Measurements from ENCODE around the gene PLCB4.

PLCB4 gene

DNA sequence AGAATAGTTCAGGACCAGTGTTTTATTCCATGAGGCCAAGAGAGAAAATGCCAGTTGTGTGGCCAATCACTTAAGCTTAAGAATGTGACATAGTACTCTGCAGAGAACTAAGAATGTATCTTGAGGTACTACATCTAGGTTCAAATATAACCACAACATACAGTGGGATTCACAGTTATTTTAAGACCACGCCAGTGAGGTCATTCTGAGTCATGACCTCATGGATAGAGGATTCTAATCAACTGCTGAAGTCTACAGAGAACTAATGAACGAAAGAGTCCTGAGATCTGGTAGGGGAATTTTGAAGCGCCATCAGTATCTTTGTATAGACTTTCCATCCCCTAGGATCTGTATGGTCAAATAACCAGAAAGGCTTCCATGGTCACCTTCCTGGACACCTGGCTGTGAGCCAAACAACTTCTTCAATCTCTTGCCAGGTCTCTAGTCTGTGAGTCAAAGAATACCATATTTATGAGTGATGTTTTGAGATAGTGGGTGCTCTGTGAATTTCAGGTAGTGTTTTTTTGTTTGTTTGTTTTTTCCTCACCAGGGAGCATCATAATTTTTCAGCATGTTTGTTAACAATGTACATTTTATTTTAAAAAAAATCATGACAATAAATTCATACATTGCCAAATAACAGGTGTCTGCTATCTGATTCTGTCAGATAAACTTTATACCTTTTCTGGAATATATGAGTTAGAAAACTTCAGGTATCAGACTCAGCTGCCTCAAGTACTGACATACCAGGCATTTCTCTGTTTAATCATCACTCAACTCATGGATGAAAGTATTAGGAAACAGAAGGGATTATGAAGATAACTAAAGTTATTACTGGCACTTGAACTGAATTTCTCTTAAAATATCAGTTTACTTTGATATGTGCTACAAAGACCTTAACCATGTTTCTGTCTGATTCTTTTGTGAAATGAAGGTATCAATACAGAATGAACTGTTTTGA lies 217.9 kb downstream of the PLCB4 start:
- no peak for DNase-seq

GRCh38 chr20:9287826-9288225 lies 218.9 kb downstream of the PLCB4 start:
- DNase-seq = no peak

- no peak for DNase-seq
These were observed 221.4 kb downstream of the PLCB4 start for GRCh38 chr20:9290331-9290730.

- no peak for DNase-seq
These were observed 224.3 kb downstream of the PLCB4 start for GRCh38 chr20:9293145-9293544.

DNA sequence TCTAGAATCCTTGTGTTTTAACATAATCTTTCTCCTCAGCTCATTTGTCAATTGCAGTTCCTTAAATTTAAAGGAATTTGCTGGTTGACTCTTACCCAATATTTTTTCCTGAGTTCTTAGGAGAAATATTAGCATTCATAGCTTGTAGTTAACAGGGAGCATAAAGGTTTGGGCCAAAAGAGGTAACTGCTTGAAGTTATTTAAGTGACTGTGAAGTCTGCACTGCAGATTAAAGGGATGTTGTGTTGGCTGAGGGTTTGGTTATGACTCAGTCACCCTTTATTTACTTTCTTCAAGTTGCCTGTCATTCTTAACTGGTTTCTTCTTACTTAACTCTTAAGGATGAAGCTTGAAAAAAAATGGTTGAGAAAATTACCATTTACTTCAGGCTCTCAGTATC lies 225.2 kb downstream of the PLCB4 start:
- DNase-seq = no peak

GRCh38 chr20:9298906-9299305 lies 230.0 kb downstream of the PLCB4 start:
- no peak for DNase-seq

DNA sequence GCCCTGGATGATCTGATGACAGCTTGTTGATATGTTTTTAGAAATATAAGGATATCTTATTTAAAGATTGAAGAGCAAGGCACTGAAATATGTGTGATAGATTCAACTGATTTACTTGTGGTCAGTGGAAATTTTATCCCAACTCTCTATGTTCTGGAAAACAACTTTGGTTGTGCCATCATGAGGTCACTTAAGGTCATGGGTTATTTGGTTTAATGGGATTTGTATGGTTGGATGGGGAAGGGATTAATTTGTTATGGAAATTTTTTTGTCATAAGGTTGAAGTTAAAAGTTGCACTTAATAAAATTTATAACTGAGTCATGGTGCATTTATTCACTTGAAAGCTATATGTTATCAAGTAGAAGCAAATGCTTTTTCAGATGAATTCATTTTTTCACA lies 231.2 kb downstream of the PLCB4 start:
- DNase-seq = no peak

DNA sequence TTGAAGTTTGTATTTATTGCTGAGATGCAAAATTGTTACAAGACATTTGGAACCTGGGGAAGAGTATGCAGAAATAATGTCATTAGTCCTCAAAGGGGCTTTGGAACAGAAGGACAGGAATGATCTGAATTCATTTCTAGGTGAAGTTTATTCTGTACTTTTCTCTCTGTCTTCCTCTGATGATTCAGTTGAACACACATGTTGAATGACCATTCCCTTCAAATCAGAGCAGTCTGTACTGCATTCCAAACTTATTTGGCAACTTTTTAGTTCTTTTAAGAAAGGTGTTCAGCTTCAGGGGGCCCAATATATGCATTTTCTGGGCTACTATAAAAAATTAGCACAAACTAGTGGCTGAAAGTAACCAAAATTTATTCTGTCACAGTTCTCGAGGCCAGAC lies 231.6 kb downstream of the PLCB4 start:
- no peak for DNase-seq

GRCh38 chr20:9301129-9302090 lies 232.5 kb downstream of the PLCB4 start:
- DNase-seq = no peak

- DNase-seq = no peak
These were observed 233.2 kb downstream of the PLCB4 start for GRCh38 chr20:9302091-9302462.

DNA sequence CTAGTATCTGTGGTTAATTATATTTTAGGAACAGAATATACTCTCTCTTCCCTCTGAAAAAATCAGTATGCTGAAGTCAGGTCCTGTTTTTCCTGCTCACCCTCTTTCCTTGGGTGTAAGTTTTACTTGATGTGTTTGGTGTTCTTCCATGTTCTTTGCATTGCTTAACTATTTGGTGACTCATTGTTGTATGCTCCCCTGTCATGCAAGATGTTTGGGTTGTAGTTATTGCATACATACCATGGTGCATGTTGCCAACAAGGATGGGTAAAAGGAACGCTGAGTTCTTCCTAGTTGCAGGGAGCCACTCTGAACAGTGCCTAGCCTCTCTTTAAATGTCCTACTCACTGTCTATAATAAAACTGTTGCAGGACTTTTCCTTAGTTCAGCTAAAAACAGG lies 237.6 kb downstream of the PLCB4 start:
- no peak for DNase-seq

DNA sequence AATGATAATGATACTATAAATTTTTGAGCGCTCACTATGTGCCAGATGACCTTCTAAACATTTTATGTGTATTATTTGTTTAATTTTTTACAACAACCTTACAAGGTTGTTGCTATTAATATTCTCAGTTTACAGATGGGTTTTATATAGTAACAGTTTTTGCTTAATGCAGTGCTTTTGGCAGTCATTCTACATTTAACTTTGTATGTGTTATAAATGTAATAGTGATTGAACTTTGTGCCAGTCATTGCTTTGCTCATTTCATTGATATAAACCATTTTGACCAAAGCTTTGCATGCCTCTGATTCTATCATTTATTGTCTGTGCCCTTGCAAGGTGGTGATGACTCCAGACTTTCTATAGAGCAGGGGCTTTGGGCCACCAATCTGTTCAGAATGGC lies 239.2 kb downstream of the PLCB4 start:
- no peak for DNase-seq

- no peak for DNase-seq
These were observed 242.2 kb downstream of the PLCB4 start for GRCh38 chr20:9311132-9311531.

DNA sequence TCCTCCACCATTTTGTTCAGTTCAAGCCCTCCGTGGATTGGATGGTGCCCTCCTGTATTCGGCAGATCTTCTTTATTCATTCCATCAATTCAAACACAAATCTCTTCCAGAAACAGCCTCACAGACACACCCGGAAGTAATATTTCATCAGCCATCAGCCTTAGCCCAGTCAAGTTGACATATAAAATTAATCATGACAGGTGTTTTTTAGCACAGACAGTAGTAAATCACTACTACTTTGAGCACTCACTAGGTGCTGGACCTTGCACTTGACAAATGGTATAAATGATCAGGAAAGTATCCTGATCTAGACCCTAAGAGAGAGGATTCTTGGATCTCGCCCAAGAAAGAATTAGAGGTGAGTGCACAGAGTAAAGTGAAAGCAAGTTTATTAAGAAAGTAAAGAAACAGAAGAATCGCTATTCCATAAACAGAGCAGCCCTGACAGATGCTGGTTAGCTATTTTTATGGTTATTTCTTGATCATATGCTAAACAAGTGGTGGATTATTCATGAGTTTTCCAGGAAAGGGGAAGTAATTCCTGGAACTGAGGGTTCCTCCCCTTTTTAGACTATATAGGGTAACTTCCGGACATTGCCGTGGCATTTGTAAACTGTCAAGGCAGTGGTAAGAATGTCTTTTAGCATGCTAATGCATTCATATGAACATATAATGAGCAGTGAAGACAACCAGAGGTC lies 250.9 kb downstream of the PLCB4 start:
- DNase-seq = peak; percentile 19

- DNase-seq = no peak
These were observed 252.1 kb downstream of the PLCB4 start for GRCh38 chr20:9321007-9321406.

GRCh38 chr20:9322661-9323060 lies 253.8 kb downstream of the PLCB4 start:
- DNase-seq = no peak

- DNase-seq = no peak
These were observed 254.7 kb downstream of the PLCB4 start for GRCh38 chr20:9323622-9324021.

- no peak for DNase-seq
These were observed 260.6 kb downstream of the PLCB4 start for GRCh38 chr20:9329355-9330101.

- no peak for DNase-seq
These were observed 261.3 kb downstream of the PLCB4 start for GRCh38 chr20:9330151-9330550.

GRCh38 chr20:9331707-9332435 lies 263.0 kb downstream of the PLCB4 start:
- DNase-seq = no peak

DNA sequence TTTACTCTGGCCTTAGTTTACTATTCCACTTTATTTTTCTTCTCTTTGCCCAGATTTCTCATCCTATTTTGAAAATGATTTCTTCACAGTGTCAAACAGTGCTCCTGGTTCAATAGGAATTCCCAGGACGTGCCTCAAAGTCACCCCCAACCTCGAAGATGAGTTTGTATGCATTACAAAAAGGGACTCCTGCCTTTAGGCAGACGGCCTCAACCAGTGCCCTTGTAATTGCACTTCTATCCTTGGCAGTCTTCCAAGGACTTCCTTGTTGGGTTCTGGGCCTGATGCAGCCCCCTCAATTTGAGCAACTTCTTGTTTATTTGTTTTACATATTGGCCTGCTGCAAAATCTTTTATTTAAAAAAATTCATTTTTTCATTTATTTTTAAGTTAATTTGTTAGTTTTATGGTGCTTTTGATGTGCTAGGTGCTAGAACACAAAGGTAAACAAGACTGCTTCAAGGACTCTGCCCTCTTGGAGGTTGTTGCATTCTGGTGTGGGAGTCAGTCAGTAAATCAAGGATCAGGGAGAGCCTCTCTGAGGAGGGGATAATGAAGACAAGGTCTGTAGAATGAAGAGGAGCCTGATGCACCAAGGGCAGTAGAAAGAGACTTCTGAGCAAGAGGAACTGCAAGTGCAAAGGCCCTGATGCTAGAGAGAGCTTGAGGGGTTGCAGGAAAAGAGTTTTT lies 264.0 kb downstream of the PLCB4 start:
- no peak for DNase-seq
